ENCODE results near the gene LRRC31. TPM values are rescaled to one million over a fixed set of nuclear protein-coding genes. Genes with fewer than 3 reads are reported as not detected.

The LRRC31 gene
- total and polyA plus RNA-seq, 2 of the 13 experiments (the other 11 are each of a cell fraction or from before 2014, with no cell fraction given), result not detected

GRCh38 chr3:169836942-169837275 is 32.8 kb downstream of the LRRC31 start:
- H3K27ac ChIP-seq (ENCODE audit: extremely low read length, insufficient read depth, low read length), result no peak overlapping the region
- no peaks in the 10 kb centered on the region for H3K27me3 ChIP-seq (ENCODE audit: control insufficient read depth in 1 of 2, insufficient read depth in 2 of 2, low read length in 2 of 2)
- no peaks in the 10 kb centered on the region for H3K4me1 ChIP-seq (ENCODE audit: insufficient read depth, low read length)
- no peak overlapping the region for H3K4me3 ChIP-seq (replicated peaks in 1 of 3; ENCODE audit: insufficient read depth in 1 of 3, low read depth in 2 of 3, low read length in 3 of 3)
- 68% methylated on average over 3 of the region's 3 CpGs for WGBS (ENCODE audit: low lambda C conversion rate)
- no TSS peak for BruUV-seq (replicated peaks)
- CTCF ChIA-PET (ENCODE audit: low intra/inter-chr PET ratio, low total read pairs), result no interaction called here
- H2AFZ ChIP-seq (ENCODE audit: low read length), result no peak overlapping the region
- no peaks in the 10 kb centered on the region for H3K79me2 ChIP-seq (ENCODE audit: insufficient read depth, low read length)
- H4K20me1 ChIP-seq (ENCODE audit: insufficient read depth, low read length), result no peaks in the 10 kb centered on the region
- ATAC-seq (no peak), DNase-seq (ENCODE audit: low spot score) (no peak), FAIRE-seq (no peak)
- intact Hi-C loops (cut with micrococcal nuclease; ENCODE audit: unreplicated experiment) (no loop called here), in situ Hi-C loops (cut with HindIII; ENCODE audit: extremely low pct_ligation_motif_present, low pct_unique_long_range_greater_than_20kb) (no loop called here)
- H3K36me3 ChIP-seq (replicated peaks in 1 of 2; ENCODE audit: control insufficient read depth in 1 of 2, insufficient read depth in 2 of 2, low read length in 2 of 2), result no peaks in the 10 kb centered on the region
- POLR2A ChIA-PET, result no interaction called here
- TF ChIP-seq ZNF337 (CRISPR knock-in tag; IDR thresholded peaks at IDR 0.05; ENCODE audit: borderline replicate concordance, low read depth), result no peak
- no peaks in the 10 kb centered on the region for H3K9me3 ChIP-seq (ENCODE audit: low read length)
- no peak overlapping the region for H3K4me2 ChIP-seq (ENCODE audit: low read depth, low read length)
- H3K9ac ChIP-seq (ENCODE audit: insufficient read depth, low read depth, low read length), result no peak overlapping the region

GRCh38 chr3:169836078-169836941 is 33.4 kb downstream of the LRRC31 start:
- H2AFZ ChIP-seq (ENCODE audit: low read length), result no peak overlapping the region
- FAIRE-seq, result no peak
- WGBS (ENCODE audit: low lambda C conversion rate), result 24% methylated on average over 5 of the region's 5 CpGs
- in situ Hi-C loops (cut with HindIII; ENCODE audit: extremely low pct_ligation_motif_present, low pct_unique_long_range_greater_than_20kb), result no loop called here
- intact Hi-C loops (cut with micrococcal nuclease; ENCODE audit: unreplicated experiment), result no loop called here
- H3K36me3 ChIP-seq (replicated peaks in 1 of 2; ENCODE audit: control insufficient read depth in 1 of 2, insufficient read depth in 2 of 2, low read length in 2 of 2), result no peaks in the 10 kb centered on the region
- no peak overlapping the region for H3K4me2 ChIP-seq (ENCODE audit: low read depth, low read length)
- ChIA-PET POLR2A (no interaction called here), CTCF (ENCODE audit: low intra/inter-chr PET ratio, low total read pairs) (no interaction called here)
- BruUV-seq (replicated peaks), result no TSS peak
- H3K9me3 ChIP-seq (ENCODE audit: low read length), result no peaks in the 10 kb centered on the region
- no peak overlapping the region for H3K4me3 ChIP-seq (replicated peaks in 1 of 3; ENCODE audit: insufficient read depth in 1 of 3, low read depth in 2 of 3, low read length in 3 of 3)
- DNase-seq (ENCODE audit: low spot score), result no peak
- H3K9ac ChIP-seq (ENCODE audit: insufficient read depth, low read depth, low read length), result no peak overlapping the region
- no peaks in the 10 kb centered on the region for H3K27me3 ChIP-seq (ENCODE audit: control insufficient read depth in 1 of 2, insufficient read depth in 2 of 2, low read length in 2 of 2)
- no peaks in the 10 kb centered on the region for H3K4me1 ChIP-seq (ENCODE audit: insufficient read depth, low read length)
- no peaks in the 10 kb centered on the region for H3K79me2 ChIP-seq (ENCODE audit: insufficient read depth, low read length)
- H4K20me1 ChIP-seq (ENCODE audit: insufficient read depth, low read length), result no peaks in the 10 kb centered on the region
- no peak overlapping the region for H3K27ac ChIP-seq (ENCODE audit: extremely low read length, insufficient read depth, low read length)
- ATAC-seq, result peak; percentile 43; the same call in 2 of the 3 replicates
- no peak for TF ChIP-seq SNAPC4 (CRISPR knock-in tag; IDR thresholded peaks at IDR 0.05)
- TF ChIP-seq MIER2 (CRISPR knock-in tag; IDR thresholded peaks at IDR 0.05), result no peak
- no peak for TF ChIP-seq ZNF644 (CRISPR knock-in tag; IDR thresholded peaks at IDR 0.05; ENCODE audit: low read depth)
- TF ChIP-seq ATF7 (IDR thresholded peaks at IDR 0.05), result no peak
- TF ChIP-seq ATF7 (CRISPR knock-in tag; IDR thresholded peaks at IDR 0.05), result no peak
- TF ChIP-seq IRF1 (CRISPR knock-in tag; IDR thresholded peaks at IDR 0.05; ENCODE audit: low read depth), result no peak
- TF ChIP-seq ZNF678 (CRISPR knock-in tag; IDR thresholded peaks at IDR 0.05), result no peak
- TF ChIP-seq ZNF18 (CRISPR knock-in tag; IDR thresholded peaks at IDR 0.05; ENCODE audit: insufficient replicate concordance), result no peak
- TF ChIP-seq ZBTB3 (CRISPR knock-in tag; IDR thresholded peaks at IDR 0.05; ENCODE audit: borderline replicate concordance, low read depth), result no peak
